ENCODE measurements around the gene CCT7. TPM values are rescaled to one million over a fixed set of nuclear protein-coding genes. Genes with fewer than 3 reads are reported as not detected.

CCT7 gene
- total and polyA plus RNA-seq, 2 of the 8 experiments (the other 6 are each of a cell fraction or from before 2014, with no cell fraction given), result 440 to 474 TPM

DNA sequence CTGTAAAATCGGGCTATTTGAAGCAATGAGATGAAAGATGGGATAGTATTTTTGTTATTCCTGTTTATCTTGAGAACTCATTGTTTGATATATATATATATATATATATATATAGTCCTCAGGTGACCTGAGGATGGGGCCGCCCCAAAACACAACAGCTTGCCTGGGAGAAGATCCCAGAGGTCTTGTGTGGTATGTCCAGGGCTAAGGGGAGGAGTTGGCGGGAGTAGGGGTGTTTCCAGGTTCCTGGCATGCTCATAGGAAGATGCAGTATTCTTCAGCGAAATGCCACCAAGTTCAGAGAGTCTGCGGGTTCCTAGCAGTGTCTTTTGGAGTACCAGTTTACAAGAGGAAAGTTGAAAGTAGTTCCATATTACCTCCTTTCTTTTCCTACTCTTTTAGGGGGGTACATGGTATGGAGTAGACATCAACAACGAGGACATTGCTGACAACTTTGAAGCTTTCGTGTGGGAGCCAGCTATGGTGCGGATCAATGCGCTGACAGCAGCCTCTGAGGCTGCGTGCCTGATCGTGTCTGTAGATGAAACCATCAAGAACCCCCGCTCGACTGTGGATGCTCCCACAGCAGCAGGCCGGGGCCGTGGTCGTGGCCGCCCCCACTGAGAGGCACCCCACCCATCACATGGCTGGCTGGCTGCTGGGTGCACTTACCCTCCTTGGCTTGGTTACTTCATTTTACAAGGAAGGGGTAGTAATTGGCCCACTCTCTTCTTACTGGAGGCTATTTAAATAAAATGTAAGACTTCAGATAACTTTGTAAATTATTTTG lies 18.3 kb downstream of the CCT7 start:
- CTCF ChIA-PET (ENCODE audit: partially characterized antibody), result interaction anchor here (0.8 to 2.6 kb wide), 5 partner anchors 8 to 40 kb away, joined by 3 to 16 read pairs (median 3); no protein-coding TSS in a partner anchor
- no peak overlapping the region for H3K23ac ChIP-seq (ENCODE audit: insufficient read length)
- POLR2A ChIA-PET (ENCODE audit: partially characterized antibody), result interaction anchor here (1.1 to 6.5 kb wide), 8 partner anchors 8 to 35 kb away, joined by 3 to 105 read pairs (median 4); partner anchors contain the start of genes CCT7 and PRADC1
- H4K91ac ChIP-seq (replicated peaks; ENCODE audit: insufficient read length, low read length), result no peak overlapping the region
- no peak overlapping the region for H3K27ac ChIP-seq (ENCODE audit: low read depth, low read length)
- no peak overlapping the region for H2AK5ac ChIP-seq (ENCODE audit: low read depth, low read length)
- no peak overlapping the region for H2BK5ac ChIP-seq (ENCODE audit: low read depth, low read length)
- H2BK120ac ChIP-seq (replicated peaks; ENCODE audit: low read depth, low read length), result no peak overlapping the region
- H2BK20ac ChIP-seq (ENCODE audit: low read length), result no peak overlapping the region
- WGBS, 2 experiments (ENCODE audit: extremely low coverage in 1 of 2, insufficient coverage in 1 of 2, insufficient read length in 1 of 2, insufficient replicate concordance in 2 of 2, low coverage in 1 of 2, low lambda C conversion rate in 2 of 2, missing lambda C conversion rate in 1 of 2), result 95% methylated on average over 17 of the region's 17 CpGs; no CpG with 5 or more reads in 1 of the 2 experiments
- H3K79me2 ChIP-seq (ENCODE audit: control insufficient read depth in 1 of 2, insufficient read depth in 2 of 2, low read length in 2 of 2), result no peaks in the 10 kb centered on the region
- FAIRE-seq (no peak), DNase-seq (ENCODE audit: low read depth in 1 of 2, low spot score in 2 of 2) (no peak)
- H4K8ac ChIP-seq (ENCODE audit: extremely low read depth, insufficient read depth, low read length), result no peak overlapping the region
- no peak overlapping the region for H4K5ac ChIP-seq (ENCODE audit: insufficient read length, low read depth, low read length)
- H3K79me1 ChIP-seq (ENCODE audit: low read depth, low read length), result peaks cover 2% of the 10 kb centered on the region; the same call in 1 of the 2 replicates
- H3K4me3 ChIP-seq (ENCODE audit: extremely low read depth in 1 of 4, insufficient read depth in 2 of 4, low read depth in 3 of 4, low read length in 4 of 4), result no peak overlapping the region
- H3K4me2 ChIP-seq (ENCODE audit: insufficient read depth in 1 of 2, low read depth in 2 of 2, low read length in 2 of 2), result no peak overlapping the region
- TF ChIP-seq CTBP2 (IDR thresholded peaks at IDR 0.05; ENCODE audit: borderline replicate concordance, insufficient read depth, insufficient read length, low read length) (no peak), SAP30 (IDR thresholded peaks at IDR 0.05; ENCODE audit: insufficient read depth, insufficient replicate concordance, low read length) (no peak), EZH2 (IDR thresholded peaks at IDR 0.05; ENCODE audit: low read depth, low read length, severe bottlenecking) (no peak), SIRT6 (IDR thresholded peaks at IDR 0.05; ENCODE audit: low read length) (no peak), ATF3 (IDR thresholded peaks at IDR 0.05; ENCODE audit: insufficient read depth, low read depth, low read length) (no peak), TEAD4 (IDR thresholded peaks at IDR 0.05; ENCODE audit: low read depth, low read length) (no peak), TCF12 (IDR thresholded peaks at IDR 0.05; ENCODE audit: low read depth, low read length) (no peak), POLR2A (IDR thresholded peaks at IDR 0.05; ENCODE audit: control extremely low read depth in 1 of 2, low read depth in 2 of 2, low read length in 2 of 2) (no peak; a peak in 1 of 3 replicates)
- H2BK15ac ChIP-seq (ENCODE audit: low read length), result no peak overlapping the region
- H3K4ac ChIP-seq (replicated peaks; ENCODE audit: insufficient read length, low read depth, low read length), result no peak overlapping the region
- H3K9ac ChIP-seq (replicated peaks in 1 of 4; ENCODE audit: extremely low read depth in 1 of 4, low read depth in 3 of 4, low read length in 3 of 4), result no peak overlapping the region
- H3K56ac ChIP-seq (replicated peaks; ENCODE audit: insufficient read length, low read depth, low read length), result no peak overlapping the region
- no peak overlapping the region for H3K14ac ChIP-seq (ENCODE audit: insufficient read length)
- peaks cover 38 to 73% (median 54%) of the 10 kb centered on the region in 4 experiments for H3K36me3 ChIP-seq (ENCODE audit: control insufficient read depth in 2 of 4, insufficient read depth in 4 of 4, low read length in 3 of 4)
- H4K20me1 ChIP-seq (replicated peaks in 1 of 2; ENCODE audit: control insufficient read depth in 1 of 2, insufficient read depth in 2 of 2, low read length in 2 of 2), result peaks cover 11 to 28% of the 10 kb centered on the region in 2 experiments
- H3K4me1 ChIP-seq (replicated peaks in 1 of 4; ENCODE audit: control insufficient read depth in 3 of 4, insufficient read depth in 4 of 4, low read length in 3 of 4), result peaks cover 0 to 7% (median 1%) of the 10 kb centered on the region in 4 experiments; a peak in 2 of 7 replicates
- no peaks in the 10 kb centered on the region for H3K9me3 ChIP-seq (ENCODE audit: insufficient read depth in 2 of 2, low read depth in 1 of 2, low read length in 1 of 2)
- H3K23me2 ChIP-seq (ENCODE audit: low read depth, low read length), result no peaks in the 10 kb centered on the region
- no peaks in the 10 kb centered on the region for H3K27me3 ChIP-seq (replicated peaks in 1 of 4; ENCODE audit: control insufficient read depth in 3 of 4, extremely low read depth in 1 of 4, insufficient read depth in 3 of 4, low read length in 3 of 4)
- H2BK12ac ChIP-seq (ENCODE audit: low read depth, low read length), result no peak overlapping the region
- no peak overlapping the region for H3K18ac ChIP-seq (ENCODE audit: extremely low read depth, low read length)
- H2AFZ ChIP-seq (ENCODE audit: low read length), result no peak overlapping the region

Measured in H1 (cell line).